Activated T-cell treated with anti-CD3 and anti-CD28 coated beads for 4 hours (primary cell): Measurements from ENCODE around the gene TIFAB.
"Not testable (repeated sequence)": the region's sequence is repeated elsewhere in the genome, so short reads cannot be mapped to it uniquely, and the experiment has no call there.

Experiments
- DNase-seq: peaks from one replicate; pipeline ENCODE4 v3.0.0-alpha.2; 2020

TIFAB gene, protein sequence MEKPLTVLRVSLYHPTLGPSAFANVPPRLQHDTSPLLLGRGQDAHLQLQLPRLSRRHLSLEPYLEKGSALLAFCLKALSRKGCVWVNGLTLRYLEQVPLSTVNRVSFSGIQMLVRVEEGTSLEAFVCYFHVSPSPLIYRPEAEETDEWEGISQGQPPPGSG

DNA sequence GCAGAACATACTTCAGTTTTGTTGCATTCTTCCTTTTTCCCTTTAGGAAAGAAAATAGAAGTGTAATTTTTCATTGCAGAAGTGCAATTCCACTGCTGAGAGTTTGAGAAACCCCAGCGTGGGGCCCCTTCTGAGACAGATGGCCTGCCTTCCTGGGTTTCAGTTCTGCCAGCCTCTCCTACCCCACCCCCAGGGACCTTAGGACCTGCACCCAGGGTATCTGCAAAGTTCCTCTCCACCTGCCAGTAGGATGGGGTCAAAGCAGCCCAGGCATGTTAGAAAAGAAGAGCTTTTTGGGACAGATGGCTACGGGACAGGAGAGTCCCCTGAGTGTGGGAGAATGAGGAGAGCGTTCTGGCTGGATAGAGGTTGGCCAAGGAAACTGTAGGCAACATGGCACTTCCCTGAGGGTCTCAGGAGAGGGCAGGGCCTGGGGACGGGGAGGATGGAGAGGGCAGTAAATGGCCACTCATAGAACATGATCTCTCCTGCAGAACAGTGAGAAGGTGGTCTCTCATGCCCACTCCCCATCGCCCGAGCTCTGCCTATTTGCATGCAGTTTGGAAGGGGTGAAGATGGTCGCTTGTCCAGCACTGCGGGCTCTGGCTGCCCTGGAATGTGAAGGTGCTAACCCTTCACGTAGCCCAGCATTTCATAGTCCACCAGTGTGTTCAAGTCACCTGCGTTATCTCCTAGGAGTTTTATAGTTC lies at the start of gene TIFAB:
TSS of gene TIFAB (minus strand) at position 31 of the 710 bp plus-strand sequence. CDS start 2,412 bp downstream, outside the sequence.
- no peak for DNase-seq

DNA sequence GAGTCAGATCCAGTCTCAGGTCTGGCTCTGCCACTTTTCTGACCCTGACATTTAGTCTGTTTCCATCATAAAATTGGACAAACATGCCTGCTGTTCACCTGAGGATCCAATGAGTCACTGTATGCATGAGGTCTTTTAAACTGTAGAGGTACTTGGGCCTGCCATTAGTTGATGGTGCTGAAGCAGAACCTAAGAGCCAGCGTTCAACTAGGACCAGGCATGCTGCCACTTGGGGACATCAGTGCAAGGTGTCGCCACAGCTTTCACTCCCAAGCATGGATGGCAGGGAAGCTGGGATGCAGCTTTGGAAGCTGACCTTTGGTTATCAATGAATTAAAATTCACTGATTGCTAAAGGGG lies 46.5 kb upstream of the TIFAB start:
- DNase-seq = no peak

DNA sequence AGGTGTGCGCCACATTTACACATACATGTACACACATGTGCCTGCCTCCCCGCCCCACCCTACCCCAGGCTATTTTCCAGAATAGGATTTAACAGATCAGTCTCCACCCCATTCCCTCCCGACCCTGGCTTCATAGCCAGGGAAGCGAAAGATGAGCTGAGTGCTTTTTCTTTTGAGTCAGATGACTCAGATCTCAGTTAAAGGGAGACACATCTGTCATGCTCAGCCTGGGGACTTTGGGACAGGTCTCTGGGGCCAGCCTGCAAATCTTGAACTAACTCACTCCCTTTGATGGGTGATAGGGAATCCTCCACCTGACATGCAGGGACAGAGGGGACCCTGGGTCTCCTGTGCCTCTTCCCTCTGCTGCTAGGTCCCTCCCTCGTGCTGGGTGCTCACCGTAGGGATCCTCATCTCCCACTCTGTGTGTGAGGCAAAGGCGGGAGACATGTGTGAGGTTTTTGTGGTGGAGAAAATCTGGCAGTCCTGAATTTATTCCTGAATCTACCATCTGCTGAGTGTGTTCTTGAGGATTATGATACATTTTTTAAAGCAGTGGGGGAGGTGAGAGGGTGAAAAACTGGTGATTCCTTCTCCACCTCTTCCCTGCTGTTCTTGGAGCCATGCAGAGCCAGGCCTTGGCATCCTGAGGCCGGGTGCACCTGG lies 46.0 kb upstream of the TIFAB start:
- no peak for DNase-seq

DNA sequence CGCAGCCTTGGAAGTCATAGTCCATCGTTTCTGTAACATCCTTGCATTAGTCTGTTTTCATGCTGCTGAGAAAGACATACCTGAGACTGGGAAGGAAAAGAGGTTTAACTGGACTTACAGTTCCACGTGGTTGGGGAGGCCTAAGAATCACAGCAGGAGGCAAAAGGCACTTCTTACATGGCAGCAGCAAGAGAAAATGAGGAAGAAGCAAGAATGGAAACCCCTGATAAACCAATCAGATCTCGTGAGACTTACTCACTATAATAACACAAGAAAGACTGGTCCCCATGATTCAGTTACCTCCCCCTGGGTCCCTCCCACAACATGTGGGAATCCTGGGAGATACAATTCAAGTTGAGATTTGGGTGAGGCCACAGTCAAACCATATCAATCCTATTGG lies 43.4 kb upstream of the TIFAB start:
- not testable (repeated sequence) for DNase-seq

DNA sequence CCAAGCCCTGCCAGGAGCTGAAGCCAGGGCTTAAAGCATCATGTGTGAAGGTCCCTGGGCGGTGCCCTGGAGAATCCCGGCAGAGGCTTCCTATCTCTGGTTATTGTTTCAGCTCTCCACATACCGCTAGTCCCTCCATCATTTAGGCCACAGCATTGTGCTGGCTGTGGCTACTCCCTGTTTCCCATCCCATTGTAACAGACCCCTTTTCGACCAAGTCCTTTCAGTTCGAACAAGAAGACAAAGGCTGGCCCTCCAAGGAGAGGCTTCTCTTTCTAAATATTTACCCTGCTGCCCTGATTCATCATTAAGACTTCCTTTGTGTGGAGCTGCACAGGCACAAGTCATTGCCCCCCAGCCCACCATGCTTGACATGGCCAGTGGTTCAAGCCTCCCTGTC lies 42.0 kb upstream of the TIFAB start:
- no peak for DNase-seq

DNA sequence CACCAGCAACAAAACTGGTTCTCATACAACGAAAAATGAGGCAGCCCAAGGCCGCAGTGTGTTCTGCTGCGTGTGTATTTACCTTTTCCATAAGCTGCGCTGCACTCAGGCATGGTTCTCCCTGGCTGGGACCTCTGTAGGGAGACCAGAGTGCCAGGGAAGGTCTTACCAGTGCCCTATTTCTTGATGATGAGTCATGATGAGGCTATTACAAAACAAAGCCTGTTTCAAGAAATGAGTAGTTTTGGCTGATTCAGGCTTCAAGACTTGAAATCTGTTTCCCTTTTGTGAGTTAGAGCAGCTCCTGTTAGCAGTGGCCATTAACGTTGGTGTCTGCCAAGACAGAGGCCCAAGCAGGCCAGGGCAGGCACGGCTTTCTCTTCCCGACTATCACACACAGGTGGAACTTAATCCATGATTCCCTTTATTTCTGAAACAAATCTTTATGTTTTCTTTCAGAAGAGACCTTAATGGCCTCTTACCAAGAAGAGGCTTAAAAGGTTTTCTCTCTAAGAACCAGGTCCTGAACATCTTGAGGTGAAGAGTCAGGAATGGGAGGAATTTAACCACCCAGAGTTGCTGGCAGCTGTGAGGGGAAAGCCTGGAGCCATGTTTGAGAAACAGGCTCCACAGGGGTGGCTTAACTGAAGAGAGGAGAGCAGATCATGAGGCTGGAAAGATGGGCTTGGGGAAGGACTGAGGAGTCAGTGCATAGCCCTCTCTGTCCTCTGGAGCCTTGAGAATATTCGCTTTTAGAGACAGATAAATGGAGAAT lies 41.4 kb upstream of the TIFAB start:
- no peak for DNase-seq

DNA sequence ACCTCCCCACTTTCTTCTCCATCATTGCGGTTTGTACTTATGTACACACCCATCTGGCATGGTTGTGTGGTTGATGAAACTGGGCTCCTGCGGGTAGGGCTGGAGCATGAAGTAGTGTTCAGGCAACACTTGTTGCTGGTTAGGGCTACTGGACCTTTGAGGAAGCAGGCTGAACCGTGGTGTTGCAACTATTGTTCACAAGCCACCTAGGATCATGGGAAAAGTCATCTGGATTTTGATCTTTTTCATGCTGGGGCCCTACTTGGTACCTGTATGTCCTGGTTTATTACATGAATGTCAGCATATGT lies 40.1 kb upstream of the TIFAB start:
- DNase-seq = no peak

DNA sequence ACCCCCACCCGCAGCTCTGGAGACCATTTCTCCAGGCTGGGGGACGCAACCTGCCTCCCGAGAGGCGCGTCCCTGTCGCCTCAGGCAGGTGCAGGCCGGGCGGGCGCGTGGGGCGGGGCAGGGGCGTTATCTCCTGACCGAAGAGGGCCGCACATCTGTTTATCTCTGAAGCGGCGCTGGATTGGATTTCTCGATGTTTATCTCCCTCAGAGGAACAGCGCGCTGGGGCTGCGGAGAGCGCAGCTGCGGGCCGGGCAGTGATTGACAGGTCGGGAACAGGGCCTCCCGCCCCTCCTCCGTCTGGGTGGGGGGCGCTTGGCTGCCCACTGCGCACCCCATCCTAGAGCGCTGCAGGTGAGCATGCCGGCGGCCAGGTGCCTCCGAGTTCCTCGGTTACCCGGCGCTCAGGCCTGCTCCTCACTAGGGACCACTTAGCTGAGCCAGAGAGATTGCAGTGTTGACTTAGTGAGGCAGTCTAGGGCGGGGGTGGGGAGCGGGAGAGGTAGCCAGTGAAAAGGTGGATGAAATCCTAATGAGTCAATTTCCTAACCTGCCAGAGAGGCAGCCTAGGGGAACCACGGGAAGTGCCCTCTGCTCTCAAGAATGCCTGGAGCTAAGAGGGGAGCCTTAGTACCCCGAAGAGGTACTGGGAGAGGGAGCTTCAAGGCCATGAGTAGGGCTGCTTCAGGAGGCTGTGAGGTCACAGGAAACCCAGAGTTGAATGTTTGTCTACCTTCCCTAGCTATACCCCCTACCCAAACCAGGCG lies 39.6 kb upstream of the TIFAB start:
- DNase-seq = no peak

DNA sequence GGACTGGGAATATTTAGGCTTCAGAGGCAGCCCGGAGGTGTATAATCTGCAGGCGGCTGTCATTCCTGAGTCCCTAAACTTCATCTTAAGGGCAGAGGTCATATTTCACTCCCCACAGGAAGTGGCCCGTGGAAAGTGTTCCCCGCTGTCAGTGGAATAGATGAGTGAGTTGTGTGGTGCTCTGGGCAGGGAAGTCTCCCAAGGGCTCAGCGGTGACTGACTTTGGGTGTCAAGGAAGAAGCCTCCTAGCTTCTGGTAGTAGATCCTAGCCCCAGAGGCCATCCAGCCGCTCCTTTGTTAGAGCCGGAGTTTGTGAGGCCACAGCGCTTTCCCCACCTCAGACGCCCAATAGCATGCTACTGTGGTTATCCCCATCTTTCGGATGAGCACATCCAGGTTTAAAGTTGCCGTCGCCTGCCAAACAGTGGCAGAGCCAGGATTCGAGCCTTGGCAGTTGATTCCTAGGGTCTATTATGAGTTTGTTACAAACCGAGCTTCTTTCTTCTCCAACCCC lies 38.9 kb upstream of the TIFAB start:
- no peak for DNase-seq

DNA sequence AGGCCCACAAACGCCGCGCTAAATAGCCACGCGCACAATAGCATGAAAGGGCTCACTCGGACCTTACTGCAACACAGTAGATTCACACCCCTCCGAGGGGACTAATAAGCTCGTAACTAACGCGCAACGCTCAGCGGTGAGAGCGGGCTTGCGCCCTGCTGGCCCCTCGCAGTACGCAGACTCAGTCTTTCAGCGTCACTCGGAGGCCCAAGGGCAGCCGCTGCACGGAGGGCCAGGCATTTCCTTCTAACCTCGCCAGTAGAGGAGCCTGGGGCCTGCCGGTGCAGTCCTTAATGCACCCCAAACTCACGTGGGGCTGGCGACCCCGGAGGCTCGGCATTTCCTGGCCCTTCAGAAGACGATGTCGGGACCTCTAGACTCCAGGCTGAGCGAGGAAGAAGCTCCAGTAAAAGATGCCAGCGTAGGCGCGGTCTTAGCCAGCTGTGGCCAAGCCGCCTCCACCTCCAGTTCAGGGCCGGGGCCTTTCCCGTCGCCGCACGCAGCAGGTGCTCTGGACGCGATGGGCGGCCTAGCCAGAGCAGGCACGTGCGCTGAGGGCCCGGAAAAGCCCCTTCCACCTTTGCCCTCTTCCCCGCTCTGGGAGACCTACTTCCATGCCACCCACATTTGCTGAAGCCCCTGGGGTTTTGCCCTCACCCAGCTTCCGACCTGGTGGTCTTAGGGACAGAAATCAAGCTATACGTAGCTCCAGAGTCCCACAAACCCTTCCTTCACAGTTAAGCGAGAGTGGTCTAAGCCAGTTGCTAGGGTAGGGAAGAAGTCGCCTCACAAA lies 38.3 kb upstream of the TIFAB start:
- DNase-seq = no peak

DNA sequence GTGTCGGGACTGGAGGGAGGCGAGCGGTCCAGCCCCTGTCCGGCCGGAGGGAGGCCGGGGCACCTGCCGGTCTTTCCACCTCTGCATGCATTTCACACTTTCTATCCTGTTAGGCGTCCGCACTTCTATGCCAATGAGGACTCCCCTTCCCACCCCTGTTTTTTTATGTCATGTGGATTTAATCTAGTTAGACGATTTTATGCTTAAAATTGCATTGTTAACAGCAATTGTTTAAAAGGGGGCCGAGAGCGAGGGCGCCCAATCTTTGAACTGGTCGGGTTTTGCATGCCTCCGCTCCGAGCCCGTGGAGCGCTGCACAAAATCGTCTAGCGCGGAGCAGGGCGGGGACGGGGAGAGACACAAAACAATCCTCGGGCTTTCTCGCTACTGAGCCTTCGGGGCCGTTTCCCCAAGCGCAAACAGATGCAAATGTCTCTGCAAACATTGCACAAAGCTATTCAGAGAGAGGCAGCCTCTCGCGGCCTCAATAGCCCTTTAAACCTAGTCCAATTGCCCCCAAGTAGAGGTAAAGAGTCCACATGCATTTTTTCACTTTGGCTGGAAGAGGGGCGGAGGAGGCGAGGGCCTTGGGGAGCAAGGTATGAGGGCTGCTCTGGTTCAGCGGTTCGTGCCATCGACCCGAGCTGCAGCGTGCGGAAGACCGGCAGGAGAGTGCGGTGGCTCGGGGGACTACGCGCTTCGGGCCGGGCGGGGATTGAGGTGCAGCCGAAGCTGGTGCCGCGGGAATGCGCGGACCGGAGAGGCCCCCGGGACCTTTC lies 37.5 kb upstream of the TIFAB start:
- no peak for DNase-seq

DNA sequence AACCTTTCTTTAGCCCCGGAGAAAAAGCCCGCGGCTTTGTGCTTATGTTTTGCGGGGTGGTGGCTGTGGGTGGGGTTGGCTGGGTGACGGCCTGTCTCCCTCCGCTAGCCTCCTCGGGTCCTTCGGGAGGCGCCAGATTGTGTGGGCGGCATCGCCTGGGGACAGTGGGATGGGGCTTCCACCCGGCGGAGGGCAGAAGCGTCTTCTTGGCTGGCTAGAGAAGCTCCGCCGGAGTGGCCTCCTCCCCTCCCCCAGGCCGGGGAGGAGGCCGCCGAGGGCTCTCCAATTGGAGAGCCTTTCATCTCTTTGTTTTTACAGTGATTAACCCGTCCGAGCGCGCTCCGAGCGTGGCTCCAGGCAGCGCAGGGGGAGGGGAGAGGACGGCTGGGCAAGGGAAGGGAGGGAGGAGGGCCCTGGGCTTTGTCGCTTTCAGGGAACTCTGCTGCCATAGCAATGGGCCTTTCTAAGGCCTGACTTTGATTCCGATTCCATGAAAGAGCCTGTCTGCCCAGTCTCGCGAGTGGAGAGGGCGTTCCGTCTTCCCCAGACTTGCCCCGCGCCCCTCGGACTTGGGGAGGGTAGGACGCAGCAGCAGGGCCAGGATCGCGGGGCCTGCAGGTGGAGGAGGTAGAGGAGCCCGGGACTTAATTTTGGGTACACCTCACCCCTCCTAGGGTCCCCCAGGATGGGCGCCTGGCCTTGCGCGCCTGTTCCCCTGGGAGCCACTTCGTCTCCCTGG lies 36.7 kb upstream of the TIFAB start:
- DNase-seq = no peak

DNA sequence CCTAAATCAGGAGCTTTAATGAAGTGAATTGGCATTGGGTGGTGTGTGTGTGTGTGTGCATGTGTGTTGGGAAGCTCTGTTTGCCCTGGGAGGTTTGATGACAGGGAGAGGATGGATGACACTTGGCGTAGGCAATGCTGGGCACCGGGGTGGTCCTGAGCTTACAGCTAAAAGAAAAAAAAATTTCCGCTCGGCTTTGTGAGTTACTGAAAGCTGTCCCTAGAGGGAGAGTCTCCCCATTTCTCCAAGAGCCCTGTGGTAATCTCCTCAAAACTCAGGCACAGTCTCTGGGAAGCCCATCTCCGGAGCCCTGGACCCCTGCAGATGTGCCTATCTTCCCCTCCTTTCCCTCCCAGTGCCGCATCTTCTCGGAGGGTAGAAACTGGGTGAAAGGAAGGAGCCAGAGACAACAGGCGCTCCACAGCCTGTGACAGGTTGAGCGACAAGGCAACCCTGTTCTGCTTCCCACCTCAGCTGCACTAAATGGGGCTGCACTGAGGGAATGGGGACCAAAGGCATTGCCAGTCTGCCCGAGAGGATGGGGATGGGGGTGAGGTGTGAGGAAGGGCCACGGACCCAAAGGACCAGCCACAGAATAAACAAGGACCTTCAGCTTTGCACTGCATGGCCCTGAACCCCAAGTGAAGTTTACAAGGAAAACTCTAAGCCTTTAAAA lies 35.8 kb upstream of the TIFAB start:
- DNase-seq = no peak

DNA sequence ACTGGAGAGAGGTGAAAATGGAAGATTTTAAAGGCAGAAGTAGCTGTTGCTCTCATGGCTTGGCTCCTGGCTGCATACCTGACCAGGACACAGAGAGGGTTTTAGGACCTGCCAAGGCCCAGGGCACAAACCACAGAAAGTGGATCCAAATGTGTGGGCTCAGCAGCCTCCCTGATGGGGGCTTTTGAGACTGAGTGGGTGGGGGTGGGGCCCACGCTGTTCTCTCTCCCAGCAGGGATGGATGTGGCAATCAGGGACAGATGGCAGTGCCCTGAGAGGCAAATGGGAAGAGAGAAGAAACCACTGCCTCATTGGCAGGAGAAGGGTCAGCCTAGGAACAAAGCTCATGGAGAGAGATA lies 34.9 kb upstream of the TIFAB start:
- no peak for DNase-seq

DNA sequence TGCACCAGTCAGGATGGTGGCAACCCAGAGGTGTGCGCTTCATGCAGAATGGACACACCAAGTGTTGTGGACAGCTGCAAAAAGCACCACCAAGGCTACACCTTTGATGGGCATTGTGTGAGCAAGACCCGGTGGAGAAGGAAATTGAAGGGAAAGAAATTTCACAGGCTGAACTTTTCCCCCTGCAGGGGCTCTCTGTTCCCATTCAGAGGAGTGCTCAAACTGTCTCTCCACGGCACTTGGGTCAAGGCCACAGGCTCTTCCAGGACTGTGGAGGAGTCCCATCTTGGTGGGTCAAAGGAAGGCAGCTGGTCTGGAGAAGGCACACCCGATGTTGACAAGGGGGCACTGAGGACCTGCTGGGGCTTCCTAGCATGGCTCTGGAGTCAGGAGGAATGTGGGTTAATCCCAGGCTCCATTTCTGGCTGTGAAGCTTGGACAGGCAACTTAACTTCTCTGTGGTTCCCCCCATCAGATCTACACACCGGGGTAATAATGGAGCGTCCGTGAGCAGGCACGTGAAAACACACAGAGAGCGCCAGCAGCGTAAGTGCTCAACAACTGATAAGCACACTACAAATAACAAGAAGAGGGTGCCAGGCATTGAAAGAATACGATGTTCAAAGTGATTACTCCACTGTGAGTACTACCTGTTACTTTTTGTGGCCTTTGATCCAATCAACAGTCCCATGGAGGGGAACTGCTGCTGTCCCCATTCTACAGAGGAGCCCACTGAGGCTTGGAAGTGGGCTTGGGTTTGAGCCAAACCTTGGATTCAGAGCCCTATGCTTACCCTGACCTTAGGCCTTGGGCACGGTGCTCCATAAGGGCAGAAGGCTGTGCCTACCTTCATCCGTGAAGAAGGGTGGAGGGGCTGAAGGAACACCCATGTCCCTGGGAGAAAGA lies 34.2 kb upstream of the TIFAB start:
- DNase-seq = no peak

DNA sequence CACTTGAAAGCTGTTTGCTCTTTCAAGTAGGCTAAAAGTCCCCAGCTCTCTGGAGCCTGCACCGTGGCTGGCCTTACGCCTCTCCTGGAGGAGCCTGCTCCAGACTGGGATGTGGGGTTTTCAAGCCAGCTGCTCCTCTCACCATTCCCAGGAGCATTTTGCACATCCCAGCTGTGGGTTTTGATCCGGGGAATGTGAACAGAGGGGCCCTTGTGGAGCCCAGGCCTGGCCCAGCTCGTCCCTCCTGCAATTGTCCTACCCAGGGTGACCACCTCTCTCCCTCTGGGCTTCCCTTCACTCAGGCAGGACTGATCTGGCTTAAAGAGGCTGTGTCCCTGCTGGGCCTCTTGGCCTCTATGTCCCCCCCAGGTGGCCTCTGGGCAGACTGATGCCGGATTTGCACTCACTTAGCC lies 32.5 kb upstream of the TIFAB start:
- DNase-seq = no peak

DNA sequence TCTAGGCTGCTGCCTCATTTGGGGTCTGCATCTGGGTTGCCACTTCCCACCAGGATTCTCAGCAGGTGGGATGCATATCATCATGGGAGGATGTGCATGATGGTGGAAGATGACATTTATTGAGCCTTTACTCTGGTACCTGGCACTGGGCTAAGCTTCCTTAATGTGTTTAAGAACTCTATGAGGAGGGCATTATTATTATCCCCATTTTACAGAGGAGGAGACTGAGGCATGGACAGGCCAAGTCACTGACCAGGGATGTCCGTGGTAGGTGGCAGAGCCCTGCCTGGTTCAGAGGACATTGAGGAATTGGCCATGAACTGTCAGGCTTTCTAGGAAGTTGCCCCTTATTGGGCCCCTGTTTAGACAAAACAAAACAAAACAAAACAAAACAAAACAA lies 31.1 kb upstream of the TIFAB start:
- DNase-seq = no peak

DNA sequence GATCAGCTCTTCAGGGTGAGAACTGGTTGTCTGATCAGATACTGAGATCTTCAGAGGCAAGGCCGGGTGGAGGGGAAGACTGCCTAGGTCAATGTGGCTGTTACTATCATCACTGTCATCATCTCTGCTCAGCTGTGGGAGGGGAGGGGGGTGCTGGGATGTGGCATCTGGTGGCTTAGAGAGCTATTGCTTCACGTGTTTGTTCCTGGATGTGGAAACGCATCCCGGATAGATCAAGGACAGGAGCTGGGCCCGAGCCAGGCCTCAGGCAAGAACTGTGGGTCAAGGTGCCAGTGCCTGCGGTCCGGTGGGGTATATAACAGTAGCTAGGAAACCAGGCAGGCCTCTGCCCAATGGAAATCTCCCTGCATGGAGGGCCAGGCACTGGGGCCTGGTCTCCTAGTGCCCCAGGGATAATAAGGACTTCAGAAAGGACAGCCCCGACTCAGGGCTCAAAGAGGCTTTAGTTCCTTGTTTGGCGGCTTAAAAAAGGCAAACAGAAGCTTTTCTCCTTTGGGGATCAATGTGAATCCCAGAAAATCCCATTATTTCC lies 30.3 kb upstream of the TIFAB start:
- DNase-seq = no peak

DNA sequence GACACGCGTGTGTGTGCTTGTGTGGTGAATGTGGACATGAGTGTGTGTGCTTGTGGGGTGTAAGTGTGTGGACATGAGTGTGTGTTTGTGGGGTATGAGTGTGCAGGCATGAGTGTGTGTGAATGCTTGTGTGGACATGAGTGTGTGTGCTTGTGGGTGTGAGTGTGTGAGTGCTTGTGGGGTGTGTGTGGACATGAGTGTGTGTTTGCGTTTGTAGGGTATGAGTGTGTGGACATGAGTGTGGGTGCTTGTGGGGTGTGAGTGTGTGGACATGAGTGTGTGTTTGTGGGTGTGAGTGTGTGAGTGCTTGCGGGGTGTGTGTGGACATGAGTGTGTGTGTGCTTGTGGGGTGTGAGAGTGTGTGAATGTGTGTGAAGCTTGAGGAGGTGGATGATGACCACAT lies 29.8 kb upstream of the TIFAB start:
- no peak for DNase-seq
